ENCODE data around the gene MLF1.
"Not testable (repeated sequence)": the region's sequence is repeated elsewhere in the genome, so short reads cannot be mapped to it uniquely, and the experiment has no call there.

Gene MLF1

GRCh38 chr3:158570999-158571702 is at the start of gene MLF1:
MLF1 (plus strand) TSS chr3:158571194; CDS start chr3:158571301, 107 bp downstream.
- no peaks in the 10 kb centered on the region for H3K9me3 ChIP-seq (ENCODE audit: control insufficient read depth in 2 of 2, low read length in 2 of 2)
- H3K4me3 ChIP-seq (ENCODE audit: low read length in 2 of 2), result peak within 1 kb of the TSS; percentile 87 to 90
- no peaks in the 10 kb centered on the region for H3K36me3 ChIP-seq (ENCODE audit: control insufficient read depth in 2 of 2, insufficient read depth in 2 of 2, low read length in 2 of 2)
- peak within 1 kb of the TSS; percentile 85 to 93 for H3K9ac ChIP-seq (ENCODE audit: low read length in 2 of 2)
- no peaks in the 10 kb centered on the region for H3K27me3 ChIP-seq (ENCODE audit: control insufficient read depth in 1 of 2, insufficient read depth in 2 of 2, low read length in 2 of 2)
- H3K27ac ChIP-seq (ENCODE audit: low read length), result peak within 1 kb of the TSS; percentile 84
- peaks cover 18% of the 10 kb centered on the region for H3K4me1 ChIP-seq (ENCODE audit: control insufficient read depth, insufficient read depth, low read length)

- Histone ChIP-seq H3K36me3 (ENCODE audit: control insufficient read depth in 2 of 2, insufficient read depth in 2 of 2, low read length in 2 of 2) (no peaks in the 10 kb centered on the region), H3K4me3 (ENCODE audit: low read length in 2 of 2) (no peak overlapping the region), H3K9ac (ENCODE audit: low read length in 2 of 2) (no peak overlapping the region), H3K27ac (ENCODE audit: low read length) (no peak overlapping the region), H3K9me3 (ENCODE audit: control insufficient read depth in 2 of 2, low read length in 2 of 2) (no peaks in the 10 kb centered on the region), H3K4me1 (ENCODE audit: control insufficient read depth, insufficient read depth, low read length) (no peaks in the 10 kb centered on the region), H3K27me3 (ENCODE audit: control insufficient read depth in 1 of 2, insufficient read depth in 2 of 2, low read length in 2 of 2) (no peaks in the 10 kb centered on the region)
Observed at GRCh38 chr3:158522221-158523136, 48.5 kb upstream of the MLF1 start.

- no peaks in the 10 kb centered on the region for H3K36me3 ChIP-seq (ENCODE audit: control insufficient read depth in 2 of 2, insufficient read depth in 2 of 2, low read length in 2 of 2)
- no peak overlapping the region for H3K4me3 ChIP-seq (ENCODE audit: low read length in 2 of 2)
- no peaks in the 10 kb centered on the region for H3K4me1 ChIP-seq (ENCODE audit: control insufficient read depth, insufficient read depth, low read length)
- no peaks in the 10 kb centered on the region for H3K9me3 ChIP-seq (ENCODE audit: control insufficient read depth in 2 of 2, low read length in 2 of 2)
- H3K27me3 ChIP-seq (ENCODE audit: control insufficient read depth in 1 of 2, insufficient read depth in 2 of 2, low read length in 2 of 2), result no peaks in the 10 kb centered on the region
- H3K27ac ChIP-seq (ENCODE audit: low read length), result no peak overlapping the region
- H3K9ac ChIP-seq (ENCODE audit: low read length in 2 of 2), result no peak overlapping the region
Observed at GRCh38 chr3:158528076-158528674, 42.8 kb upstream of the MLF1 start.

- Histone ChIP-seq H3K4me1 (ENCODE audit: control insufficient read depth, insufficient read depth, low read length) (no peaks in the 10 kb centered on the region), H3K4me3 (ENCODE audit: low read length in 2 of 2) (no peak overlapping the region)
Observed at GRCh38 chr3:158531334-158531733, 39.7 kb upstream of the MLF1 start.

GRCh38 chr3:158532099-158532734 is 38.8 kb upstream of the MLF1 start:
- no peak overlapping the region for H3K4me3 ChIP-seq (ENCODE audit: low read length in 2 of 2)
- H3K27ac ChIP-seq (ENCODE audit: low read length), result no peak overlapping the region
- no peaks in the 10 kb centered on the region for H3K4me1 ChIP-seq (ENCODE audit: control insufficient read depth, insufficient read depth, low read length)
- no peaks in the 10 kb centered on the region for H3K36me3 ChIP-seq (ENCODE audit: control insufficient read depth in 2 of 2, insufficient read depth in 2 of 2, low read length in 2 of 2)
- H3K9me3 ChIP-seq (ENCODE audit: control insufficient read depth in 2 of 2, low read length in 2 of 2), result no peaks in the 10 kb centered on the region
- H3K9ac ChIP-seq (ENCODE audit: low read length in 2 of 2), result no peak overlapping the region
- no peaks in the 10 kb centered on the region for H3K27me3 ChIP-seq (ENCODE audit: control insufficient read depth in 1 of 2, insufficient read depth in 2 of 2, low read length in 2 of 2)

More at GRCh38 chr3:158531334-158531733, 39.7 kb upstream of the MLF1 start:
- H3K9me3 ChIP-seq (ENCODE audit: control insufficient read depth in 2 of 2, low read length in 2 of 2), result no peaks in the 10 kb centered on the region
- H3K9ac ChIP-seq (ENCODE audit: low read length in 2 of 2), result no peak overlapping the region
- no peaks in the 10 kb centered on the region for H3K27me3 ChIP-seq (ENCODE audit: control insufficient read depth in 1 of 2, insufficient read depth in 2 of 2, low read length in 2 of 2)
- H3K36me3 ChIP-seq (ENCODE audit: control insufficient read depth in 2 of 2, insufficient read depth in 2 of 2, low read length in 2 of 2), result no peaks in the 10 kb centered on the region
- H3K27ac ChIP-seq (ENCODE audit: low read length), result no peak overlapping the region

GRCh38 chr3:158535918-158536317 is 35.1 kb upstream of the MLF1 start:
- no peaks in the 10 kb centered on the region for H3K9me3 ChIP-seq (ENCODE audit: control insufficient read depth in 2 of 2, low read length in 2 of 2)
- no peaks in the 10 kb centered on the region for H3K36me3 ChIP-seq (ENCODE audit: control insufficient read depth in 2 of 2, insufficient read depth in 2 of 2, low read length in 2 of 2)
- no peak overlapping the region for H3K4me3 ChIP-seq (ENCODE audit: low read length in 2 of 2)
- no peak overlapping the region for H3K27ac ChIP-seq (ENCODE audit: low read length)
- H3K9ac ChIP-seq (ENCODE audit: low read length in 2 of 2), result no peak overlapping the region
- H3K27me3 ChIP-seq (ENCODE audit: control insufficient read depth in 1 of 2, insufficient read depth in 2 of 2, low read length in 2 of 2), result no peaks in the 10 kb centered on the region
- no peaks in the 10 kb centered on the region for H3K4me1 ChIP-seq (ENCODE audit: control insufficient read depth, insufficient read depth, low read length)

- no peak overlapping the region for H3K4me3 ChIP-seq (ENCODE audit: low read length in 2 of 2)
- peak overlapping the region in 1 of 2 donors; percentile 0 for H3K9ac ChIP-seq (ENCODE audit: low read length in 2 of 2)
- H3K4me1 ChIP-seq (ENCODE audit: control insufficient read depth, insufficient read depth, low read length), result no peaks in the 10 kb centered on the region
- H3K9me3 ChIP-seq (ENCODE audit: control insufficient read depth in 2 of 2, low read length in 2 of 2), result no peaks in the 10 kb centered on the region
- no peak overlapping the region for H3K27ac ChIP-seq (ENCODE audit: low read length)
- H3K36me3 ChIP-seq (ENCODE audit: control insufficient read depth in 2 of 2, insufficient read depth in 2 of 2, low read length in 2 of 2), result no peaks in the 10 kb centered on the region
- H3K27me3 ChIP-seq (ENCODE audit: control insufficient read depth in 1 of 2, insufficient read depth in 2 of 2, low read length in 2 of 2), result no peaks in the 10 kb centered on the region
Observed at GRCh38 chr3:158539414-158540014, 31.5 kb upstream of the MLF1 start.

GRCh38 chr3:158540066-158540465 is 30.9 kb upstream of the MLF1 start:
- Histone ChIP-seq H3K9me3 (ENCODE audit: control insufficient read depth in 2 of 2, low read length in 2 of 2) (no peaks in the 10 kb centered on the region), H3K4me3 (ENCODE audit: low read length in 2 of 2) (no peak overlapping the region), H3K27ac (ENCODE audit: low read length) (no peak overlapping the region), H3K36me3 (ENCODE audit: control insufficient read depth in 2 of 2, insufficient read depth in 2 of 2, low read length in 2 of 2) (no peaks in the 10 kb centered on the region), H3K9ac (ENCODE audit: low read length in 2 of 2) (no peak overlapping the region), H3K27me3 (ENCODE audit: control insufficient read depth in 1 of 2, insufficient read depth in 2 of 2, low read length in 2 of 2) (no peaks in the 10 kb centered on the region), H3K4me1 (ENCODE audit: control insufficient read depth, insufficient read depth, low read length) (no peaks in the 10 kb centered on the region)

GRCh38 chr3:158548691-158549090 is 22.3 kb upstream of the MLF1 start:
- Histone ChIP-seq H3K4me1 (ENCODE audit: control insufficient read depth, insufficient read depth, low read length) (no peaks in the 10 kb centered on the region), H3K9ac (ENCODE audit: low read length in 2 of 2) (no peak overlapping the region), H3K4me3 (ENCODE audit: low read length in 2 of 2) (no peak overlapping the region), H3K27ac (ENCODE audit: low read length) (no peak overlapping the region), H3K27me3 (ENCODE audit: control insufficient read depth in 1 of 2, insufficient read depth in 2 of 2, low read length in 2 of 2) (no peaks in the 10 kb centered on the region), H3K9me3 (ENCODE audit: control insufficient read depth in 2 of 2, low read length in 2 of 2) (no peaks in the 10 kb centered on the region), H3K36me3 (ENCODE audit: control insufficient read depth in 2 of 2, insufficient read depth in 2 of 2, low read length in 2 of 2) (no peaks in the 10 kb centered on the region)

- H3K27me3 ChIP-seq (ENCODE audit: control insufficient read depth in 1 of 2, insufficient read depth in 2 of 2, low read length in 2 of 2); H3K9ac ChIP-seq (ENCODE audit: low read length in 2 of 2); H3K4me3 ChIP-seq (ENCODE audit: low read length in 2 of 2); H3K4me1 ChIP-seq (ENCODE audit: control insufficient read depth, insufficient read depth, low read length); H3K36me3 ChIP-seq (ENCODE audit: control insufficient read depth in 2 of 2, insufficient read depth in 2 of 2, low read length in 2 of 2); H3K9me3 ChIP-seq (ENCODE audit: control insufficient read depth in 2 of 2, low read length in 2 of 2); H3K27ac ChIP-seq (ENCODE audit: low read length): not testable (repeated sequence)
Observed at GRCh38 chr3:158549938-158550337, 21.1 kb upstream of the MLF1 start.
